Measurements from ENCODE around the gene VGLL4. TPM values are rescaled to one million over a fixed set of nuclear protein-coding genes. Genes with fewer than 3 reads are reported as not detected.

VGLL4 gene
- total RNA-seq, 1 donor from 2014 or later, result 120 TPM

GRCh38 chr3:11588755-11589154 is 55.0 kb downstream of the VGLL4 start:
- Mint-ChIP-seq H3K4me3 (ENCODE audit: unreplicated experiment) (peak overlapping the region; percentile 79), H3K36me3 (ENCODE audit: low read depth, unreplicated experiment) (peaks cover 31% of the 10 kb centered on the region), H3K9me3 (ENCODE audit: unreplicated experiment) (no peaks in the 10 kb centered on the region), H3K27ac (ENCODE audit: unreplicated experiment) (peak overlapping the region; percentile 94), H3K4me1 (ENCODE audit: unreplicated experiment) (peaks cover 90% of the 10 kb centered on the region), H3K27me3 (ENCODE audit: unreplicated experiment) (peaks cover 18% of the 10 kb centered on the region)
- no peak for DNase-seq (ENCODE audit: low spot score)
- TF ChIP-seq CTCF (IDR thresholded peaks at IDR 0.05; ENCODE audit: unreplicated experiment), result no peak

DNA sequence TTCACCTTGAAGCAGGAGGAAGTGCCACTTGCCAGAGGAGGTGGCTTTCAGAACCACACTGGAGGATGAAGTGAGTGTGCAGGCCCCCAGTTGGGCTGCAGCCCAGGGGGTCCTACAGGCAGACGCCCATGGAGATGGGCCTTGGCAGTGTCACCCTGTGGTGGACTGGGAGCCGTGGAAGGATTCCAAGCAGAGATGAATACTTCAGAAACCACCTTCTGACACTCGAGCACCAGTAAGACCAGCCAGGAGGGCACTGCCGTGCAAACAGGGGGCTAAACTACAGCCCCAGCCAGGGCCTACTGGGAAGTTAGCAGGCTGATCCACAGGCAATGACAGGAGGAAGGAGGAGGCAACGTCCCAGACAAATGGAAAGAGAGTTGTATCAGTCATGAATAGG is 55.4 kb downstream of the VGLL4 start:
- Mint-ChIP-seq H3K9me3 (ENCODE audit: unreplicated experiment) (no peaks in the 10 kb centered on the region), H3K36me3 (ENCODE audit: low read depth, unreplicated experiment) (peaks cover 28% of the 10 kb centered on the region), H3K27me3 (ENCODE audit: unreplicated experiment) (peaks cover 15% of the 10 kb centered on the region), H3K27ac (ENCODE audit: unreplicated experiment) (peak overlapping the region; percentile 94), H3K4me3 (ENCODE audit: unreplicated experiment) (peak overlapping the region; percentile 79), H3K4me1 (ENCODE audit: unreplicated experiment) (peaks cover 89% of the 10 kb centered on the region)
- DNase-seq (ENCODE audit: low spot score), result no peak
- TF ChIP-seq CTCF (IDR thresholded peaks at IDR 0.05; ENCODE audit: unreplicated experiment), result no peak

- peak overlapping the region; percentile 33 for H3K27ac Mint-ChIP-seq (ENCODE audit: unreplicated experiment)
- H3K9me3 Mint-ChIP-seq (ENCODE audit: unreplicated experiment), result no peaks in the 10 kb centered on the region
- H3K27me3 Mint-ChIP-seq (ENCODE audit: unreplicated experiment), result peaks cover 12% of the 10 kb centered on the region
- TF ChIP-seq CTCF (IDR thresholded peaks at IDR 0.05; ENCODE audit: unreplicated experiment), result no peak
- peaks cover 27% of the 10 kb centered on the region for H3K36me3 Mint-ChIP-seq (ENCODE audit: low read depth, unreplicated experiment)
- H3K4me3 Mint-ChIP-seq (ENCODE audit: unreplicated experiment), result peak overlapping the region; percentile 54
- peaks cover 89% of the 10 kb centered on the region for H3K4me1 Mint-ChIP-seq (ENCODE audit: unreplicated experiment)
- no peak for DNase-seq (ENCODE audit: low spot score)
These were observed 55.9 kb downstream of the VGLL4 start for GRCh38 chr3:11587766-11588165.

DNA sequence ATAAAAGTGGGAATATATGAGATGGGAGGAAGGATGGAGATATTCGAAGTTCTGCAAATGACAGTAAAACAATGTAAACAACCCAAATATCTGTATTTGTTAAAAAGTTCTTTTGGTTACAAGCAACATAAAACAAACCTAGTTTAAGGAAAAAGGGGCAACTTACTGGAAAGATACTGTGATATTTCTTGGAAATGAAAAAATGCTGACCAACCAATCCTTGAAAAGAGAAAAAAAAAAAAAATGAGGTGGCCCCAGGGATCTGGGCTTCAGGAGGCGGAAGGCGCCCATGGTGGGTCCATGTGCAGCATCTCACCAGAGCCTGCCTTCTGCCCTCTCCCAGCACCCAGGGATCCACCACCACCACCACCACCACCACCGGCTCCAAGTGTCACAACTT is 59.1 kb downstream of the VGLL4 start:
- Mint-ChIP-seq H3K27ac (ENCODE audit: unreplicated experiment) (no peak overlapping the region), H3K9me3 (ENCODE audit: unreplicated experiment) (no peaks in the 10 kb centered on the region), H3K4me1 (ENCODE audit: unreplicated experiment) (peaks cover 82% of the 10 kb centered on the region), H3K27me3 (ENCODE audit: unreplicated experiment) (peaks cover 14% of the 10 kb centered on the region), H3K4me3 (ENCODE audit: unreplicated experiment) (no peak overlapping the region), H3K36me3 (ENCODE audit: low read depth, unreplicated experiment) (peaks cover 35% of the 10 kb centered on the region)
- TF ChIP-seq CTCF (IDR thresholded peaks at IDR 0.05; ENCODE audit: unreplicated experiment), result no peak
- no peak for DNase-seq (ENCODE audit: low spot score)

GRCh38 chr3:11583638-11584046 is 60.1 kb downstream of the VGLL4 start:
- H3K27me3 Mint-ChIP-seq (ENCODE audit: unreplicated experiment), result peaks cover 8% of the 10 kb centered on the region
- peaks cover 75% of the 10 kb centered on the region for H3K4me1 Mint-ChIP-seq (ENCODE audit: unreplicated experiment)
- H3K36me3 Mint-ChIP-seq (ENCODE audit: low read depth, unreplicated experiment), result peaks cover 33% of the 10 kb centered on the region
- TF ChIP-seq CTCF (IDR thresholded peaks at IDR 0.05; ENCODE audit: unreplicated experiment), result no peak
- DNase-seq (ENCODE audit: low spot score), result no peak
- no peak overlapping the region for H3K4me3 Mint-ChIP-seq (ENCODE audit: unreplicated experiment)
- H3K9me3 Mint-ChIP-seq (ENCODE audit: unreplicated experiment), result no peaks in the 10 kb centered on the region
- H3K27ac Mint-ChIP-seq (ENCODE audit: unreplicated experiment), result peak overlapping the region; percentile 65

Data from endothelial cell (in vitro differentiated cells).